ENCODE measurements around the gene EEF1AKMT4.

The EEF1AKMT4 gene

GRCh38 chr3:184236636-184237035 is 12.8 kb upstream of the EEF1AKMT4 start:
- DNase-seq (ENCODE audit: extremely low read depth, insufficient read length), result no peak
- Histone ChIP-seq H3K36me3 (ENCODE audit: control insufficient read depth, insufficient read depth, low read length) (no peaks in the 10 kb centered on the region; the same call in 1 of the 2 replicates), H3K27me3 (replicated peaks; ENCODE audit: control insufficient read depth, insufficient read depth, low read length) (no peaks in the 10 kb centered on the region), H3K4me3 (replicated peaks; ENCODE audit: low read depth, low read length) (no peak overlapping the region)
- no peak for TF ChIP-seq CTCF (IDR thresholded peaks at IDR 0.05; ENCODE audit: insufficient read depth, low read length, poor library complexity, severe bottlenecking)

DNA sequence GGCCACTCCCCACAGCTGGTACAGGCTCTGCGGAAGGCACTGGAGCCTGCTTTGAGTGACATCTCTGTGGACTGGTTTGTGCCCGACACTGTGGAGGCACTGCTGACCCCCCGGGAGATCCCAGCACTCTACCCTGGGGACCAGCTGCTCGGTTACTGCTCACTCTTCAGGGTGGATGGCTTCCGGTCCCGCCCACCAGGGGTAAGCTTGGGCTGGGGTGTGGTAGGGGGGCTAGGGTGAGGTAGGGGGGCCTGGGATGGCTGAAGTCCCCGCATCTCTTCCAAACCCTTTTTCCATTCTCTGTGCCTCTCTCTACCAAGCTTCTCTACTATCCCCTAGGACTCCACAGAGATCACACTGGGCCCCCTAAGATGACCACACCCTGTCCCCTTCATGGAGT is 12.3 kb upstream of the EEF1AKMT4 start:
- no peak for TF ChIP-seq CTCF (IDR thresholded peaks at IDR 0.05; ENCODE audit: insufficient read depth, low read length, poor library complexity, severe bottlenecking)
- H3K4me3 ChIP-seq (replicated peaks; ENCODE audit: low read depth, low read length), result no peak overlapping the region
- no peak for DNase-seq (ENCODE audit: extremely low read depth, insufficient read length)
- H3K27me3 ChIP-seq (replicated peaks; ENCODE audit: control insufficient read depth, insufficient read depth, low read length), result no peaks in the 10 kb centered on the region
- peaks cover 2% of the 10 kb centered on the region for H3K36me3 ChIP-seq (ENCODE audit: control insufficient read depth, insufficient read depth, low read length)

GRCh38 chr3:184237807-184238206 is 11.7 kb upstream of the EEF1AKMT4 start:
- Histone ChIP-seq H3K36me3 (ENCODE audit: control insufficient read depth, insufficient read depth, low read length) (peaks cover 8% of the 10 kb centered on the region), H3K4me3 (replicated peaks; ENCODE audit: low read depth, low read length) (no peak overlapping the region), H3K27me3 (replicated peaks; ENCODE audit: control insufficient read depth, insufficient read depth, low read length) (no peaks in the 10 kb centered on the region)
- no peak for DNase-seq (ENCODE audit: extremely low read depth, insufficient read length)
- no peak for TF ChIP-seq CTCF (IDR thresholded peaks at IDR 0.05; ENCODE audit: insufficient read depth, low read length, poor library complexity, severe bottlenecking)

- Histone ChIP-seq H3K4me3 (replicated peaks; ENCODE audit: low read depth, low read length) (no peak overlapping the region), H3K36me3 (ENCODE audit: control insufficient read depth, insufficient read depth, low read length) (peaks cover 10% of the 10 kb centered on the region), H3K27me3 (replicated peaks; ENCODE audit: control insufficient read depth, insufficient read depth, low read length) (no peaks in the 10 kb centered on the region)
- TF ChIP-seq CTCF (IDR thresholded peaks at IDR 0.05; ENCODE audit: insufficient read depth, low read length, poor library complexity, severe bottlenecking), result no peak
- DNase-seq (ENCODE audit: extremely low read depth, insufficient read length), result no peak
These were observed 11.1 kb upstream of the EEF1AKMT4 start for GRCh38 chr3:184238246-184238818.

DNA sequence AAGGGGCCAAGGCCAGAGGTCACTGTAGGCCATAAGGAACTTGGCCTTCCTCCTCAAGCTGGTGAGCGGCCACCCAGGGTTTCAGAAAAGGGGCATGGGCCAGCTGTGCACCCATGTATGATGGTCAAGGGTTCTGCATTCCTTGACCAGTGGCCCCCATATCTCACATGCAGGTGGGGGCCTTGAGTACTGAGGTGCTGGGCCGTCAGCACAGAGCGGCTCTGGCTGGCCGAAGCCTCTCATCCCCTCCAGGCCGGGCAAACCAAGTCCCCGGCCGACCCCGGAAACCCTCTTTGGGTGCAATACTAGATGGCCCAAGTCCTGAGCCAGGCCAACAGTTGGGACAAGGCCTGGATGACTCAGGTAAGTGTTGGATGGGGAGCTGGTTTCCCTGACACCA is 10.3 kb upstream of the EEF1AKMT4 start:
- Histone ChIP-seq H3K36me3 (ENCODE audit: control insufficient read depth, insufficient read depth, low read length) (peaks cover 16% of the 10 kb centered on the region), H3K4me3 (replicated peaks; ENCODE audit: low read depth, low read length) (no peak overlapping the region), H3K27me3 (replicated peaks; ENCODE audit: control insufficient read depth, insufficient read depth, low read length) (no peaks in the 10 kb centered on the region)
- no peak for DNase-seq (ENCODE audit: extremely low read depth, insufficient read length)
- TF ChIP-seq CTCF (IDR thresholded peaks at IDR 0.05; ENCODE audit: insufficient read depth, low read length, poor library complexity, severe bottlenecking), result no peak

GRCh38 chr3:184239708-184240107 is 9.8 kb upstream of the EEF1AKMT4 start:
- TF ChIP-seq CTCF (IDR thresholded peaks at IDR 0.05; ENCODE audit: insufficient read depth, low read length, poor library complexity, severe bottlenecking), result no peak
- no peak overlapping the region for H3K4me3 ChIP-seq (replicated peaks; ENCODE audit: low read depth, low read length)
- H3K36me3 ChIP-seq (ENCODE audit: control insufficient read depth, insufficient read depth, low read length), result peaks cover 20% of the 10 kb centered on the region
- no peak for DNase-seq (ENCODE audit: extremely low read depth, insufficient read length)
- no peaks in the 10 kb centered on the region for H3K27me3 ChIP-seq (replicated peaks; ENCODE audit: control insufficient read depth, insufficient read depth, low read length)
